ENCODE measurements around the gene CHMP2B. TPM values are rescaled to one million over a fixed set of nuclear protein-coding genes. Genes with fewer than 3 reads are reported as not detected.

CHMP2B gene
- total RNA-seq, 1 experiment from 2014 or later, result 39.3 TPM

DNA sequence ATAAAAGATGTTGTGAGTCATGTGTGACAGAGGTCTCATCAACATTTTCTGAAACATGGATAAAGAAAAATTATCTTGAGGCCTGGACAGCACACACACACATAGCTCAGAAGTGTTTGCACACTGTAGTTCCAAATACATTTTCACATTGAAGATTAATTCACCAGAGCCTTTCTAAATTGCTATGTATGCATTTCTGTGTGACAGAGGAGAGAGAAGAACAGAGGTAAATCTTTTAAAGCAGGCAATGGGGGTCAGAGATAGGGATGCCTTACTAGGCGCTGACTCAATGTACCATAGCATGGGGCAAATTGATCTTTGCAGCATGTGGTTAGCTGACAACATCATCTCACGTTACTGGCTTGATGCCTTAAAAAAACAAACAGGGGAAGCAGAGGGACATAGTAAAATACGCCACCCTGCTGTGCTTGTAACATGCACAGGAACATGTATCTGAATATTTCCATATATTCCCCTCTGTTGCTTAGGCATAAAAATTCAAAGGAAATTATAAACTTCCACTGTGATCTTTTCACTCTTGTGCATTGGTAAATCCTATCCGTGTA, 41.6 kb downstream of the CHMP2B start:
- H3K4me3 Mint-ChIP-seq, result no peak overlapping the region
- H3K4me1 Mint-ChIP-seq, result no peaks in the 10 kb centered on the region
- Histone ChIP-seq H4K5ac (ENCODE audit: insufficient read length, low read depth, low read length) (no peak overlapping the region), H3K18ac (ENCODE audit: insufficient read length, low read depth, low read length) (no peak overlapping the region), H2BK120ac (ENCODE audit: low read depth, low read length, poor library complexity, severe bottlenecking) (no peak overlapping the region), H3K9me3 (ENCODE audit: control insufficient read depth, low read depth, low read length) (no peaks in the 10 kb centered on the region), H3K27me3 (ENCODE audit: insufficient read depth, low read length) (no peaks in the 10 kb centered on the region), H2AFZ (ENCODE audit: low read length) (no peak overlapping the region), H3K9ac (ENCODE audit: extremely low read depth, insufficient read length, low read length) (no peak overlapping the region), H2AK5ac (ENCODE audit: insufficient read length, low read length) (no peak overlapping the region), H3K56ac (ENCODE audit: insufficient read length, low read depth, low read length) (no peak overlapping the region), H2BK12ac (ENCODE audit: insufficient read length, low read depth, low read length) (no peak overlapping the region), H4K20me1 (ENCODE audit: control insufficient read depth, insufficient read depth, insufficient read length) (no peaks in the 10 kb centered on the region), H4K91ac (ENCODE audit: insufficient read length, low read depth, low read length) (no peak overlapping the region), H3T11ph (ENCODE audit: low read length) (no peak overlapping the region), H2BK5ac (ENCODE audit: insufficient read length, low read length) (no peak overlapping the region), H3K79me2 (ENCODE audit: insufficient read depth, low read length) (no peaks in the 10 kb centered on the region), H3K23ac (ENCODE audit: insufficient read length, low read depth, low read length) (no peak overlapping the region), H3K79me1 (ENCODE audit: insufficient read depth, low read depth, low read length, poor library complexity, severe bottlenecking) (no peaks in the 10 kb centered on the region), H3K4ac (ENCODE audit: low read depth, low read length) (no peak overlapping the region), H2BK20ac (ENCODE audit: low read depth, low read length, poor library complexity, severe bottlenecking) (no peak overlapping the region), H3K23me2 (ENCODE audit: insufficient read length, low read depth, low read length, poor library complexity, severe bottlenecking) (no peaks in the 10 kb centered on the region), H3K4me1 (ENCODE audit: insufficient read depth, low read length) (no peaks in the 10 kb centered on the region), H4K8ac (replicated peaks; ENCODE audit: insufficient read length, low read depth, low read length) (no peak overlapping the region), H3K4me2 (ENCODE audit: insufficient read depth, insufficient read length, low read length) (no peak overlapping the region), H2BK15ac (ENCODE audit: low read depth, low read length) (no peak overlapping the region), H3K27ac (ENCODE audit: insufficient read length, low read depth, low read length) (no peak overlapping the region), H3K14ac (ENCODE audit: insufficient read depth, low read length) (no peak overlapping the region)
- no peak for DNase-seq
- no CpG with 5 or more reads among the region's 4 CpGs for WGBS (ENCODE audit: extremely low coverage, insufficient read length, low lambda C conversion rate)
- H3K27me3 Mint-ChIP-seq (ENCODE audit: low read depth), result no peaks in the 10 kb centered on the region
- TF ChIP-seq, protein P1, sequence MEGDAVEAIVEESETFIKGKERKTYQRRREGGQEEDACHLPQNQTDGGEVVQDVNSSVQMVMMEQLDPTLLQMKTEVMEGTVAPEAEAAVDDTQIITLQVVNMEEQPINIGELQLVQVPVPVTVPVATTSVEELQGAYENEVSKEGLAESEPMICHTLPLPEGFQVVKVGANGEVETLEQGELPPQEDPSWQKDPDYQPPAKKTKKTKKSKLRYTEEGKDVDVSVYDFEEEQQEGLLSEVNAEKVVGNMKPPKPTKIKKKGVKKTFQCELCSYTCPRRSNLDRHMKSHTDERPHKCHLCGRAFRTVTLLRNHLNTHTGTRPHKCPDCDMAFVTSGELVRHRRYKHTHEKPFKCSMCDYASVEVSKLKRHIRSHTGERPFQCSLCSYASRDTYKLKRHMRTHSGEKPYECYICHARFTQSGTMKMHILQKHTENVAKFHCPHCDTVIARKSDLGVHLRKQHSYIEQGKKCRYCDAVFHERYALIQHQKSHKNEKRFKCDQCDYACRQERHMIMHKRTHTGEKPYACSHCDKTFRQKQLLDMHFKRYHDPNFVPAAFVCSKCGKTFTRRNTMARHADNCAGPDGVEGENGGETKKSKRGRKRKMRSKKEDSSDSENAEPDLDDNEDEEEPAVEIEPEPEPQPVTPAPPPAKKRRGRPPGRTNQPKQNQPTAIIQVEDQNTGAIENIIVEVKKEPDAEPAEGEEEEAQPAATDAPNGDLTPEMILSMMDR (conservative IDR thresholded peaks at IDR 0.05), result no peak
- no peaks in the 10 kb centered on the region for H3K9me3 Mint-ChIP-seq
- no peak overlapping the region for H3K27ac Mint-ChIP-seq
- H3K36me3 Mint-ChIP-seq (ENCODE audit: insufficient read depth in 1 of 3, low read depth in 3 of 3), result no peaks in the 10 kb centered on the region
